IPS-11a (cell line): ENCODE measurements around the gene MTG2.

Experiments used
- H3K4me3 ChIP-seq: one replicate; pipeline ENCODE4 v1.5.1; 2013; ENCODE audit warnings: low read depth, low read length, control low read depth

MTG2 gene, protein sequence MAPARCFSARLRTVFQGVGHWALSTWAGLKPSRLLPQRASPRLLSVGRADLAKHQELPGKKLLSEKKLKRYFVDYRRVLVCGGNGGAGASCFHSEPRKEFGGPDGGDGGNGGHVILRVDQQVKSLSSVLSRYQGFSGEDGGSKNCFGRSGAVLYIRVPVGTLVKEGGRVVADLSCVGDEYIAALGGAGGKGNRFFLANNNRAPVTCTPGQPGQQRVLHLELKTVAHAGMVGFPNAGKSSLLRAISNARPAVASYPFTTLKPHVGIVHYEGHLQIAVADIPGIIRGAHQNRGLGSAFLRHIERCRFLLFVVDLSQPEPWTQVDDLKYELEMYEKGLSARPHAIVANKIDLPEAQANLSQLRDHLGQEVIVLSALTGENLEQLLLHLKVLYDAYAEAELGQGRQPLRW

DNA sequence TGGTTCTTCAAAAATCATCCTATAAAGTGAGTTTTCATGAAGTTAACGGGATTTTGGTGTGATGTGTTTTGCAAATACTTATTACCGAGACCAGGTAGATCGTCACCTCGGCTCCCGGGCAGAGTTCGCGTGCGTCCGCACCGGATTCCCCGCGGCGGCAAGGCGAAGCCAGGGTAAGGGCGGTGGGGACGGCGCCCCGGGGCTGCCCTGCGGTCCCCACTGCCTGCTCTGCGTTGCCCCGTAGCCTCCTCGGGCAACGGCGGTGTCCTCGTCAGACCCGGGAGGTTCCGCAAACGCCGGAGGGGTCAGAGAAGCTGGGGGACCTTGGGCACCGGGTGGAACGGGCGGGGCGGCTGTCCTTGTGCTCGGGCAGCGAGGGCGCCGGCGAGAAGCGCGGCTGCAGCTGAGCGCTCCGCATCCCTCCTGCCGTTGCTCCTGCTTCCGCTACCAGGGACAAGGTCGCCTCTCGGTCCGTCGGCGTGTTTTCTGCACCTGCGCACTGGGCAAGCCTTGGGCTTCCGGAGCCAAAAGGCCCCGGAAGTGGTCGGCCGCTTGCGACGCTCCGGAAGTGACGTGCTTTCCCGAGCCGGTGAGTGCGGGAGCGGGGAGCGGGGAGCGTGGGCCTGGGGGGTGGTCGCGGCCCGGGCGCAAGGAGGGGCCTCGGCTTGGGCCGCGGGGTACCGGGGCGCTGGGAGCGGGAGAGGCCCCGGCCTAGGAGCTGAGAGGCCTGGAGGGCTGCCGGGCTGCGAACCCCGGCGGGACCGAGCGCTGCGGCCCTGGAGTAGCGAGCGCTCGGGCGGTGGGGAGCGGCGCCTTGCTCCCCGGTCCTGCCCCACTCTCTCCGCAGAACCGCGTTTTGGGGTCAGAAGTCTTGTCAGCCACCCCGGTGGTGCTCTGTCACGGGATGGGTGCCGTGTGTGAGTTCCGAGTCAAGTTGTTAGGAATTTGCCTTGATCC lies at the start of gene MTG2:
TSS of gene MTG2 (plus strand) at position 560 of the 957 bp plus-strand sequence. CDS start 10,393 bp downstream, outside the sequence.
- peak within 1 kb of the TSS; percentile 76 for H3K4me3 ChIP-seq

DNA sequence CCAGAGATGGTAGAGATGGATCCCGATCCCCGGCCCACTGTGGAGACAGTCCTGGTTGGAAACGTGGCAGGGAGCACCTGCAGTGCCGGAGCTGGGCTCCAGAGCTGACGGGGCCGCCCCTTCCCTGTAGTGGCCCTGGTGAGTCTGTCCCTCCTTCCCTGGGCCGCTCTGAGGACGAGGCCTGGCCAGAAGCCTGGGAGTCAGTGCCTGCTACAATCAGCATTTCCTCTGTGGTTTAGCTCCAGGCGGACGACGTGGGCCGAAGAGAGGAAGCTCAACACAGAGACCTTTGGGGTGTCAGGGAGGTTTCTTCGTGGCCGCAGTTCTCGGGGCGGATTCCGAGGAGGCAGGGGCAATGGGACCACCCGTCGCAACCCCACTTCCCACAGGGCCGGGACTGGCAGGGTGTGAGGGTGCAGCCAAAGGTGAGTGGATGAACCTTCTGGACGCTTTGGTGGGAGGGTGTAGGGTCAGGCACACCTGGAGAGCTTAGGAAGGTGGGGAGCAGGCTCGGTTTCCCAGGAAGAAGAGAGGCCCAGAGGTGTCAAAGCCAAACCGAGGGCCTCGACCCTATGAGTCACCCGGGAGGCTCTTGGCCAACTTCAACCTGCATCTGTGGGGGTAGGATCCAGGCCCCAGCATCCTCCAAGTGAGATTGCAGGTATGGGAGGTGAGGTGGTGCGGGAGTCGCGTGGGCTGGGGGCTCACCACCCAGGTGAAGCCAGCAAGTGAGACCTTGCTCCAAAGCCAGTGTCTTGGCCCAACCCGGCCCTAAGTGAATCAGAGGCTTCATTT lies 49.6 kb upstream of the MTG2 start:
- no peak overlapping the region for H3K4me3 ChIP-seq

DNA sequence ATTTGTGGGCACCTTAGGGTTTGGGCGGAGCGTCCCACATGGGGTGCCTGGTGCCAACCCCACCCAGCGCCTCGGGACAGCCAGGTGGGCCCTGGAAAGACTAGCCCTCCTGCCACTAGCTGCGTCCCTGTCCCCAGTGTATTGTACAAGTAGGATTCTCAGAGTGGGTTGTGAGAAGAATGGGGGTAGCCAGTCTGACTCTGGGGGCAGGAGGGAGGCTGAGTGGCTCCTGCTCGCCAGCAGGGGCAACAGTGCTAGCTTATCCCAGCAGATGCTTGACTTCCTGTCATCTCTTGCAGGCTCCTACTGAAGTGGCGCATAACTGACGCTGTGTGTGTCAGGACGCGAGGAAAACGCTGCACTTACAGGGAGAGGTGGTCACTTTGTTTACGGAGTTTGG lies 49.0 kb upstream of the MTG2 start:
- no peak overlapping the region for H3K4me3 ChIP-seq

DNA sequence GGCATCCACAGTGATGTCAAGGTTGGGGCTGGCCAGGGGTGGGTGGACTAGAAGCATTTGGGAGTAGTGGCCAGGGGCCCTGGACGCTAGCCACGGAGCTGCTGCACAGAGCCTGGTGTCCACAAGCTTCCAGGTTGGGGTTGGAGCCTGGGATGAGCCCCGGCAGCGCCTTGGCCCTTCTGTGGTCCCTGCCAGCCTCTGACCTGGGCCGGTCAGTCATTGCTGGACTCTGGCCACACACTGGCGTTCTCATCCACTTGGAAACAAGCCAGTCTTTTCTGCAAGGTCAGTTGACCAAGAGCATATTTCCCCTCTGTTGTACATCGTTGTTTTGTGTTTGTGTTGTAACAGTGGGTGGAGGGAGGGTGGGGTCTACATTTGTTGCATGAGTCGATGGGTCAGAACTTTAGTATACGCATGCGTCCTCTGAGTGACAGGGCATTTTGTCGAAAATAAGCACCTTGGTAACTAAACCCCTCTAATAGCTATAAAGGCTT lies 48.0 kb upstream of the MTG2 start:
- H3K4me3 ChIP-seq: no peak overlapping the region

DNA sequence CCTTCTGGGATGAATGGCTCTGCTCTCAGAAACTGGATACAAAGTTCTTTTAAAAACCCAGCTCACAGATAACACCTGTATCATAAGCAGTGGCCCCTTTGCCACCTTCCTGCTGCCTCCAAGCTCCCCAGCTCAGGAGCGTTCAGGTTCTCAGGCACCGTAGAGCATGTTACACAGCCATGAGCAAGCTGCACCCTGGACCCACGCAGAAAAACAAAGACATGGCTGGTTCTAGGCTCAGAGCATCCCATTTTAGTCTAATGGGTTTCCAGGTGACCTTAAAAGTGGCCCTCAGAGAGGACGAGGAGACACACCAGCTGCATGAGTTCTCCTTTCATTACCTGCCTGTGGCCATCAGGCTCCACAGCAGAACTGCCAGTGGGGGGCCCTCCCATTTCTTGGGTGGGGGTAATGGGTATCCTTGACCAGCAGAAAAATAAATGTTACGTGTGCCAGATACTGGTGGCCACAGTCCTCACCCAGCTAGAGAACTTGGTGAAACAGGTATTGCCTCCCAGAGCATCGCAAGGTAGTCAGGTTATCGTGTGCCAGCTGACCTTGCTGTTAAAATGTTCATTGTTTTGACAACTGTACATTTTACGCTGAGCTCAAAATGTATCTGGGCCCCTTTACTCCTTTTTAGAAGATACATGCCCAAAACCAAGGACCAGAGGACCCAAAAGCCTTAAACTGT lies 47.1 kb upstream of the MTG2 start:
- no peak overlapping the region for H3K4me3 ChIP-seq

DNA sequence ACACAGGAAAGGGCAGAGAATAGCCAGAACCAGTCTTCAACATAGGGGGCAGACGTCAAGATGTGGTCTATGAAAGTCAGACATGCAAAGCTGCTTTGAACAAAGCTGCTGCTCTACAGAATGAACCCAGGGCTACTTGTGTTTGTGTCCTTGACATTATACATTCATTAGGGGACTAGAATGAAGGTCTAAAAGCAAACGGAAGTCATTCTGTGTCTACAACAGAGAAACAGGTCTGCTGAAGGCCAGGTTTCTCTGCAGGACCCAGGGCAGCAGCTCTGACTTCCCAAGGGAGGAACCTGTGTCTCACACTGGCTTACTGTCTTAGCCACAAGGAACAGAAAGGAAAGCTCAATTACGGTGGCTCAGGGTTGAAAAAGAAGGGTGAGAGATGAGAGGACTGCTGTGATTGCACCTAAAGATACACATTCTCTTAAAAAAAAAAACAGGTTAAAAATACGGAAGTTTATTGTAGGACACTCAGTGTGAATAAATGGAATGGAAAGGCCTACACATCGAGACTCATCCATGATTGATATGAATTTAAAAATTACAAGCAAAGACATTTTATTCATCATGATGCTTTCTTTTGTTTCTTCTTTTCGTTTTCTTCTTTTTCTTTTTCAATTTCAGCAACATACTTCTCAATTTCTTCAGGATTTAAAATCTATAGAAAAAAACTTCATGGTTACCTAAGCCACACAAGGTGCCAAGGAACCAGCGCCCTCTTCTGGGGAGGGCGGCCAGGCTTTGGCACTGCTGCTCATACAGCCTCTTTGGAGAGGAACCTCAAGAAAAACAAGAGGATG lies 46.3 kb upstream of the MTG2 start:
- H3K4me3 ChIP-seq: no peak overlapping the region

DNA sequence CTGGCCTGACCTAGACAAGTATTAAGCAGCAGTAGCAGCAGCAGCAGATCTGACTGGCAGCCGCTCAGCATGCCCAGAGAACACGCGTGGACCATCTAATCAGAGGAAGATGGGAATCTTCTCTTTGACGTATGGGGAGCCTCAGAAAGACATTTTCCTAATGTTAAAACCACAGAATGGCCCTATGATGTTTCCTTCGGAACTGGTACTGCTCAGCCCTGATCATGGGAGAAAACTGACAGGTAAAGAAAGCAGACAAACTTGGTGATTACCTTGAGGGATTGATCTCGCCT lies 45.8 kb upstream of the MTG2 start:
- no peak overlapping the region for H3K4me3 ChIP-seq

DNA sequence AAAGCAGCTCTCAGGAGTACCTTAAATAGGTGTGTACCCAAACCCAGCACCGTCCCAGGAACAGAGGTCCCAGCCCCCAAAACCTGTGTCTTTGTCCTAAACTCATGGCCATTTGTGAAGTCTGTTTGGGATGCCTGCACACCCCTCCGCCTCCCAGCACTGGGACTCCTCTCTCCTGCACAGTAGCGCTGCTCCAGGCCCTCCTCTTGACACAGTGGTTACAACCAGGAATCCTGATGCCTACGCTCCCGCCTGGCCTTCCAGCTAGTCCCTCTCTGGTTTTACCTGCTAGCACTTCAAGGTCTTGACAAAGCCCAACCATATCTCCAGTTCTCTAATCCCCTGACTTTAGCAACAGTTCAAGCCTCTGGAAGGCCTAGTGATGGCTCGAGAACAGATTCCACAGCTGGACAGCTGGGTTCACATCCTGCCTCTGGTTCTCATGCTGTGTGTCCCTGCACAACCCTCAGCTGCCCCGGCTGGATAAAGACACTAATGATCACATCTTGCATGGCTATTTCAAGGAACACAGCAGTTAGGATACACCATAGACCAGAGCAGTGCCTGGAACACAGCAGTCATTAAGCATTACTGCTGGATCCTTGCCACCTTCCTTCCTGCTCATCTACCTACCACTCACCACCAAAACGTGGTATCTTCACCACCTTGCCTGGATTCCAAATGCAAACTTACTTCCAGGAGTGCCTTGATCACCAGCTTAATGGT lies 45.2 kb upstream of the MTG2 start:
- H3K4me3 ChIP-seq: no peak overlapping the region

DNA sequence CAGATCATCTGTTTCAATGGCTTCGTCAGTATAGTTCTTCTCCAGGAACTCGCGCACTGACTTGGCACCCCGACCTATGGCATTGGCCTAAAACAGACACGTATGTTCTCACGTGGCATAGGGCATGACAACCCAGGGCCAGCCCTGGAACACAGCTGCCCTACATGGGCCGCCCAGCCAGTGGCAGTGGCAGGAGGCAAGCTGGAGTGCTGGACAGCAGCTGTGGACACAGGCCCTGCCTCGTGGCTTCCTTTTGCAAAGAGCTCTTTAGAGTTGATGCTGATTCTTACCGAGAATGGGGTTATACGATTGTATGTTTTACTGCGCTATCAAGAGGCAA lies 44.7 kb upstream of the MTG2 start:
- H3K4me3 ChIP-seq: no peak overlapping the region

DNA sequence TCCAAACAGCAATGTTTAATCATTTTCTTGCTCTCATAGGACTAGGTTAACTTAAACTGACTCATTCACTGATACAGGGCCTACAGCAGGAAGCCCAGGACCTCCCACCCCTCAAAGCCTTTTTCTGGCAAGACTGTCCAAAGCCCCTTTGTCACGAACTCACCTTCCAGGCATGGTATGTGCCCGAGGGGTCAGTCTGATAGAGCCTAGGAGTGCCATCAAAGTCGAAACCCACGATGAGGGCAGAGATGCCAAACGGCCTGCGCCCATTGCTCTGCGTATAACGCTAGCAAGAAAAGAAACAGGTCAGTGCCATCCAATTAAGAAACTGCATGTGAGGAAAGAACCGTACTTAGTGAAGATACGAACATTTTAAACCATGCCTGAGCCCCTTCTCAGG lies 43.9 kb upstream of the MTG2 start:
- H3K4me3 ChIP-seq: no peak overlapping the region

DNA sequence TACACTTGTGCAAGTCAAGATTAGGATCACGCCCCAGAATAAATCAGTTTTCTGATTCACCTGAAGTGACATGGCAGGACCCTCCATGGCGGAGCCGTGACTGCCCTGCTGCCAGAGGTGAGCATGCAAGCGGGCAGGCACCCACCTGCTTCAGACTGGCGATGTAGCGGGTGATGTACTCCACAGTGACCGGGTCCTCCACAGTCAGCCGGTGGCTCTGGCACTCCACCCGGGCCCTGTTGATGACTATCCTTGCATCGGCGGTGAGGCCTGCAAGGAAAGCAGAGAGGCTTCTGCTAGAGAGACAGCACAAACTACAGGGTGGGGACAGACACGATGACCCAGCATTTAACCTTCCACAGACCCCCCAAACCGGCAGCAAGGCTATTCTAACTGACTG lies 43.2 kb upstream of the MTG2 start:
- H3K4me3 ChIP-seq: no peak overlapping the region

DNA sequence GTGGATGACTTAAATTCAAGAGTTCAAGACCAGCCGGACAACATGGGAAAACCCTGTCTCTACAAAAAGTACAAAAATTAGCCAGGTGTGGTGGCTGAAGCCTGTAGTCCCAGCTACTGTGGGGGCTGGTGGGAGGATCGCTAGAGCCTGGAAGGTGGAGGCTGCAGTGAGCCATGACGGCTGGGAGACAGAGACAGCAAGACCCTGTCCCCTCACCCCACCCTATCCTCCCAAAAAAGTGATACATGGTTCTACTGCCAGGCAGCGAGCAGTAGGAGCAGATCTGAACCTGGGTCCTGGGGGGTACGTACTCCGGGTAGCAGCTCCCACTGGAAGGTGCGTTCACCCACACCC lies 41.8 kb upstream of the MTG2 start:
- no peak overlapping the region for H3K4me3 ChIP-seq

DNA sequence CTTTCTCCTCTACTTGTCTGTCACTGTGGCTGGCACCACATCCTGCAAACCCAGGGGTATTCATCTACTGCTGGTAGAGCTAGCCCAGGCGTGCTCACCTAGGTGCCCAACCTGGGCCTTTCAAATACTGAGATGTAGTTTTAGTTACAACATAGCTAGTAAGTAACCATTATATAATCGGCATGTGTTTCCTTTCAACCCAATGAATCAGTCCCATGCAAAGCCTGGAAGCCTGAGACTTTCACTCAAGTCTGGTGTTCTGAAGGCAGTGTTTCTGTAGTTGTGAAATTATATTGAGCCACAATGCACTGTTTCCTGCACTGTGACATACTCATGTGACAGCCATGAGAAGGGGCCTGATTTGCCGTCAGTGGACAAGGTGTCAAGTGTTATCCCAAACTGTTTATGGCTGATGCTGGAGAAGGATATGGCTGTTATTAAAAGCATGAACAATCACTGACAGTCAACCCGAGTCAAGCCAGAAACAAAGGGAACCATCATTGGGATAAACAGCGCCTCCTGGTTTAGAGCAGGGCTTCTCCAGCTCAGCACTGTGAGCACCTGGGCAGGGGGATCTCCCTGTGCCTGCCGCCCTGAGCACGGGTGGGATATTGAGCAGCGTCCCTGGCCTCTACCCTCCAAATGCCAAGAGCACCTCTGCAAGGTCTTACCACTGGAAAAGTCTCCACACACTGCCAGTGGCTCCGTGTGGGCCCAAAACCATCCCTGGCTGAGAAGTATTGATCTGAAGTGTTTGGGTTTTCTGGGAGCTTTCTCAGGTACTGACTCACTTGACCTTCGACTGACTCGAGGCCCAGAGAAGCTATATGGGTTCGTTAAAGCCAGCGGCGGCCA lies 41.2 kb upstream of the MTG2 start:
- H3K4me3 ChIP-seq: peak overlapping the region; percentile 78

DNA sequence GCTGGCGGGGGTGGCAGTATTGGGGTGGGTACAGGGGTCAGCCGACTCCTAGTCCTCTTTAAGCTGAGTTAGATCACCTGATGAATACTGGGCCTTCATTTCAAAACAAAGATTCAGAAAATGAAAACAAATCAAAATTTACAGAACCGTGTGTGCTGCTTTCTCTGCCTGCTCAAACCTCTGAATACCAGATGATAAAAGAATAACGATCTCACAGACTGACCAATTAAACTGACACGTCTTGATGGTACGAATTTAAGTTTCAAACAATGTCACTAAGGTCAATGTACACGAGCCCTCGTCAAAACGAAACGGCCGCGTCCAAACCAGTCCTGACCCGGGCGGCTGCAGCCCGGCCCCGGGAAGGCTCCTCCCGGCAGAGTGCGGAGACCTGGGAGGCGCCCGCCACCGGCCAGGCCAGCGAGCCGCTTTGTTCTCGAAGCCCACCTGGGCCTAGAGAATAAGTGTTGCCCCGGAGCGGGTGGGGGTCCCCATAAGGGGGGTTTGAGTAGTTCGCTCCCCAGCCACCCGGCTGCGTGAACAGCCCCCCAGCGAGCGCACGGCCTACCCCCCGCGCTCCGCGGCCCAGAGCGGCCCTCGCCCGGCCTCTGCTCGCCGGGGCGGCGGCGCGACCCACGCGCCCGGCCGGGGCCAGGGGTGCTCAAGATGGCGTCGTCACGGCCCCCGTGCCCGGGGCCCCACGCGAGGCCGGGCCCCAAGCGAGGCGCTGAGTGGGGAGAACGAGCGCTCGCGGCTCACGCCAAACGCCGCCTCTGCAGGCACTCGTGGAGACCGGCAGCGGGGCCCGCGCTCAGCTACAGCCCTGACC lies 40.4 kb upstream of the MTG2 start:
- H3K4me3 ChIP-seq: peak overlapping the region; percentile 78

DNA sequence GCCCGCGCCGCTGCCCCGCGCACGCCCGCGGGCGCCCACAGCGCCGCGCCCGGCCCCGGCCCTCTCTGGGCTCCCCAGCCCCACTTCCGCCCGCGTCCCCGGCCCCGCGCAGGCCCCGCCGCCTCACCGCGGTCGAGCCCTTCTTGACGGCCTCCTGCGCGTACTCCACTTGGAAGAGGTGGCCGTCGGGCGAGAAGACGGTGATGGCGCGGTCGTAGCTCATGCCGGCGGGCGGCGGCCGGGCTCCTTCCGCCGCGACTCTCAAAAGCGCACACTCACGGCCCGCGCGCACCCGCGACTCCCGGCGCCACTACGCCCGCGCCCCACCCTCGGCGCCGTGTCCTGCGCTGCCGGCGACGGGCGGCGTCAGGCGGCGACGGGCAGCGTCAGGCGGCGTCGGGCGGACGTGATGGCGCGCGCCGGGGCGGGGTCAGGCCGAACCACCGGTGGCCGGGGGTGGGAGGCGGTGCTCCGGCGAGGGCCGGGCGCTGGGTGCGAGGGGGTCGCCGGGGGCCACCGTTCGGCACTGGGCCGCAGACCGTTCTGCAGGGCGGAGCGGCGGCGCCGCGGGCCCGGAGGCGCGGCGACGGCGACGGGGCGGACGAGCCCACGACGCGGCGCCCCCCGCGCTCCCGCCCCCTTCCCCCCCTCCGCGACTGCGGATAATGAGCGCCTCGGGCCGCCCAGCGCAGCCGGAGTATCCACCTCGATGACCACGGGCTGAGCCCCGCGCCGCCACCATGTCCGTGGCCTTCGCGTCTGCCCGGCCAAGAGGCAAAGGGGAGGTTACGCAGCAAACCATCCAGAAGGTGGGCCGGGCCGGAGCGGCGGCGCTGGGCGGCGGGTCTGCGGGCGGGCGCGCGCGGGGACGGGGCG lies 39.5 kb upstream of the MTG2 start, which contains the start of the genes PSMA7 and SS18L1:
TSS of gene PSMA7 (minus strand) at position 314 of the 876 bp plus-strand sequence. CDS start at position 223, 91 bp downstream.
TSS of gene SS18L1 (plus strand) at position 689 of the 876 bp plus-strand sequence. CDS start at position 741, 52 bp downstream.
- H3K4me3 ChIP-seq: peak within 1 kb of the TSS; percentile 78
